IMR-90 (cell line): ENCODE data around the gene ANK3. TPM values are rescaled to one million over a fixed set of nuclear protein-coding genes. Genes with fewer than 3 reads are reported as not detected.

Experiments
- ATAC-seq: fragments of 200-7000 bp; cut with Tn5 transposase; 2 replicates; pipeline ENCODE4 v1.9.1; 2020; ENCODE audit warnings: low read depth, mild to moderate bottlenecking, moderate library complexity
- BruUV-seq: library from RNA; stranded (reverse); fragments of 400-500 nt; replicated peaks from 2 replicates; lab custom pipeline; 2021; lab: Mats Ljungman, UMichigan
- CTCF ChIA-PET: fragments of 300-600 bp; formaldehyde crosslinking; extraction: SDS; loops from one replicate; lab custom pipeline; 2021; ENCODE audit warnings: antibody characterized with exemption; lab: Yijun Ruan, JAX
- POLR2A ChIA-PET: fragments of 300-600 bp; sonication (Branson Sonifier 250); formaldehyde crosslinking; loops from one replicate; lab custom pipeline; 2022; ENCODE audit warnings: antibody characterized with exemption; ENCODE audit not compliant: unreplicated experiment; lab: Charles Lee
- DNase-seq: peaks from one replicate; pipeline ENCODE4 v3.0.0; 2013
- H2AFZ ChIP-seq: replicated peaks from 2 replicates; pipeline ENCODE3; 2013; ENCODE audit warnings: low read length, mild to moderate bottlenecking; ENCODE audit not compliant: poor library complexity
- H2AK5ac ChIP-seq: 2 replicates; pipeline ENCODE4 v1.6.1; 2013; ENCODE audit warnings: low read depth, low read length, inconsistent platforms
- H2AK9ac ChIP-seq: replicated peaks from 2 replicates; pipeline ENCODE3; 2013; ENCODE audit warnings: mild to moderate bottlenecking, low read depth, low read length, moderate library complexity; ENCODE audit not compliant: poor library complexity
- H2BK120ac ChIP-seq: 2 replicates; pipeline ENCODE4 v1.6.1; 2013; ENCODE audit warnings: low read depth, low read length, inconsistent platforms
- H2BK15ac ChIP-seq: 3 replicates; pipeline ENCODE4 v1.6.1; 2013; ENCODE audit warnings: low read depth, low read length, inconsistent platforms
- H2BK20ac ChIP-seq: 2 replicates; pipeline ENCODE4 v1.6.1; 2013; ENCODE audit warnings: low read depth, mild to moderate bottlenecking, inconsistent platforms, low read length, moderate library complexity
- H2BK5ac ChIP-seq: 2 replicates; pipeline ENCODE4 v1.6.1; 2013; ENCODE audit warnings: mild to moderate bottlenecking, low read depth, low read length, inconsistent platforms; ENCODE audit not compliant: poor library complexity, severe bottlenecking
- H3K14ac ChIP-seq: replicated peaks from 2 replicates; pipeline ENCODE4 v1.6.1; 2013; ENCODE audit warnings: low read depth, low read length, inconsistent platforms
- H3K18ac ChIP-seq: 2 replicates; pipeline ENCODE4 v1.6.1; 2013; ENCODE audit warnings: low read depth, low read length, control low read depth
- H3K23ac ChIP-seq: 2 replicates; pipeline ENCODE4 v1.6.1; 2013; ENCODE audit warnings: low read depth, low read length, inconsistent platforms
- H3K27ac ChIP-seq: 2 replicates; pipeline ENCODE4 v1.5.1; 2013; ENCODE audit warnings: mild to moderate bottlenecking, control low read depth, low read length; ENCODE audit not compliant: insufficient read depth
- H3K27me3 ChIP-seq: 2 replicates; pipeline ENCODE4 v1.6.1; 2013; ENCODE audit warnings: low read length; ENCODE audit not compliant: control insufficient read depth, insufficient read depth
- H3K36me3 ChIP-seq: 2 replicates; pipeline ENCODE4 v1.6.1; 2013; ENCODE audit warnings: low read length, mixed read lengths; ENCODE audit not compliant: control insufficient read depth, insufficient read depth
- H3K4ac ChIP-seq: 2 replicates; pipeline ENCODE4 v1.6.1; 2013; ENCODE audit warnings: low read depth, low read length, inconsistent platforms
- H3K4me1 ChIP-seq: 2 replicates; pipeline ENCODE4 v1.6.1; 2013; ENCODE audit warnings: low read length, mixed read lengths; ENCODE audit not compliant: control insufficient read depth, insufficient read depth
- H3K4me2 ChIP-seq: 2 replicates; pipeline ENCODE4 v1.6.1; 2013; ENCODE audit warnings: low read depth, mild to moderate bottlenecking, control low read depth, low read length, moderate library complexity
- H3K4me3 ChIP-seq: 2 replicates; pipeline ENCODE4 v1.5.1; 2013; ENCODE audit warnings: low read depth, mild to moderate bottlenecking, control low read depth, low read length, moderate library complexity; ENCODE audit not compliant: insufficient read depth
- H3K56ac ChIP-seq: 2 replicates; pipeline ENCODE4 v1.6.1; 2013; ENCODE audit warnings: low read length, inconsistent platforms; ENCODE audit not compliant: insufficient read depth; ENCODE audit errors: extremely low read depth
- H3K79me1 ChIP-seq, 2 experiments: 2 replicates each; pipeline ENCODE4 v1.6.1; 2013; ENCODE audit warnings: low read length in 2 of 2, inconsistent platforms in 1 of 2, low read depth in 1 of 2
- H3K9ac ChIP-seq: 2 replicates; pipeline ENCODE4 v1.6.1; 2013; ENCODE audit warnings: low read depth, low read length, control low read depth
- H3K9me1 ChIP-seq: 2 replicates; pipeline ENCODE4 v1.6.1; 2013; ENCODE audit warnings: low read length, inconsistent platforms; ENCODE audit not compliant: insufficient read depth
- H3K9me3 ChIP-seq: 2 replicates; pipeline ENCODE4 v1.6.1; 2013; ENCODE audit warnings: low read length; ENCODE audit not compliant: control insufficient read depth, insufficient read depth
- H4K20me1 ChIP-seq: 2 replicates; pipeline ENCODE4 v1.6.1; 2013; ENCODE audit warnings: low read length, inconsistent platforms; ENCODE audit not compliant: insufficient read depth
- H4K5ac ChIP-seq: 2 replicates; pipeline ENCODE4 v1.6.1; 2013; ENCODE audit warnings: mild to moderate bottlenecking, low read depth, low read length, control low read depth
- H4K8ac ChIP-seq, 2 experiments: 2 replicates each; pipeline ENCODE4 v1.6.1; 2013; ENCODE audit warnings: low read depth in 2 of 2, low read length in 2 of 2, control low read depth in 1 of 2, inconsistent platforms in 1 of 2
- H4K91ac ChIP-seq: 2 replicates; pipeline ENCODE4 v1.6.1; 2013; ENCODE audit warnings: low read depth, low read length, inconsistent platforms; ENCODE audit not compliant: insufficient read depth
- CEBPB ChIP-seq: IDR thresholded peaks from 2 replicates; pipeline ENCODE4 v1.6.1; 2012; ENCODE audit warnings: low read depth, low read length, improper control_type of control experiment
- CHD1 ChIP-seq: IDR thresholded peaks from 2 replicates; pipeline ENCODE4 v1.6.1; 2012; ENCODE audit warnings: low read depth, low read length, improper control_type of control experiment
- FOS ChIP-seq: fragments of 150-350 bp; IDR thresholded peaks from 2 replicates; pipeline ENCODE4 v1.6.1; 2016; ENCODE audit warnings: low read depth, low read length
- MAFK ChIP-seq: IDR thresholded peaks from 2 replicates; pipeline ENCODE4 v1.6.1; 2012; ENCODE audit warnings: low read depth, low read length, improper control_type of control experiment
- MXI1 ChIP-seq: IDR thresholded peaks from 2 replicates; pipeline ENCODE4 v1.6.1; 2012; ENCODE audit warnings: low read depth, mild to moderate bottlenecking, low read length, moderate library complexity, borderline replicate concordance
- NFE2L2 ChIP-seq: fragments of 150-350 bp; IDR thresholded peaks from 2 replicates; pipeline ENCODE4 v1.6.1; 2016; ENCODE audit warnings: low read depth, mild to moderate bottlenecking, low read length
- POLR2A ChIP-seq: IDR thresholded peaks from 2 replicates; pipeline ENCODE4 v1.6.1; 2012; ENCODE audit warnings: mild to moderate bottlenecking, low read depth, low read length
- RAD21 ChIP-seq: IDR thresholded peaks from 2 replicates; pipeline ENCODE4 v1.6.1; 2012; ENCODE audit warnings: low read length, improper control_type of control experiment
- RCOR1 ChIP-seq: IDR thresholded peaks from 2 replicates; pipeline ENCODE4 v1.6.1; 2012; ENCODE audit warnings: mild to moderate bottlenecking, low read length, improper control_type of control experiment; ENCODE audit not compliant: insufficient replicate concordance
- RFX5 ChIP-seq: IDR thresholded peaks from 2 replicates; pipeline ENCODE4 v1.8.0; 2012; ENCODE audit warnings: low read depth, mild to moderate bottlenecking, low read length, moderate library complexity
- WGBS, 2 experiments: methylation state at CpG; one replicate each; pipeline versions ENCODE4 v1.1.5 to v1.1.7; 2013; ENCODE audit warnings: missing lambda C conversion rate in 2 of 2; ENCODE audit not compliant: insufficient read length in 1 of 2; ENCODE audit errors: extremely low coverage in 2 of 2; 5-methylcytosine and 5-hydroxymethylcytosine counted together
- dilution Hi-C: fragments of 300-500 bp; cut with HindIII; formaldehyde crosslinking; loops from one replicate; pipeline ENCODE4 v1.14.3; 2018; ENCODE audit warnings: low sequenced_read_pairs; ENCODE audit not compliant: unreplicated experiment
- in situ Hi-C: fragments of 300-500 bp; cut with MboI; formaldehyde crosslinking; loops from 3 replicates; pipeline ENCODE4 v1.14.3; 2019; ENCODE audit warnings: low sequenced_read_pairs, inconsistent platforms, mixed read lengths
- intact Hi-C: fragments of 100-400 bp; cut with micrococcal nuclease; formaldehyde crosslinking; loops from 2 replicates; pipeline ENCODE4 v1.10.0; 2022
- polyA plus RNA-seq, 3 experiments: library from polyadenylated mRNA; depleted of rRNA; stranded (reverse); fragments of >200 nt; gene quantifications; 2 replicates each; pipeline ENCODE4 v1.2.3, GENCODE V29; 2012; ENCODE audit warnings: low replicate concordance in 1 of 3
- total RNA-seq: library from RNA; depleted of rRNA; stranded (reverse); fragments of >200 nt; gene quantifications from 2 replicates; pipeline ENCODE4 v1.2.3, GENCODE V29; 2012
- TF ChIP-seq, protein P1 (sequence below): conservative IDR thresholded peaks from 2 replicates; pipeline ENCODE4 v1.5.1; 2012; ENCODE audit warnings: mild to moderate bottlenecking, low read depth, low read length, improper control_type of control experiment
- TF ChIP-seq, protein P2 (sequence below): fragments of 150-350 bp; IDR thresholded peaks from 2 replicates; pipeline ENCODE4 v1.6.1; 2017; ENCODE audit warnings: mild to moderate bottlenecking, antibody characterized with exemption, low read length, low read depth

The ANK3 gene
- total and polyA plus RNA-seq, 2 of the 4 experiments (the other 2 are of a cell fraction): 0.63 to 1.8 TPM

DNA sequence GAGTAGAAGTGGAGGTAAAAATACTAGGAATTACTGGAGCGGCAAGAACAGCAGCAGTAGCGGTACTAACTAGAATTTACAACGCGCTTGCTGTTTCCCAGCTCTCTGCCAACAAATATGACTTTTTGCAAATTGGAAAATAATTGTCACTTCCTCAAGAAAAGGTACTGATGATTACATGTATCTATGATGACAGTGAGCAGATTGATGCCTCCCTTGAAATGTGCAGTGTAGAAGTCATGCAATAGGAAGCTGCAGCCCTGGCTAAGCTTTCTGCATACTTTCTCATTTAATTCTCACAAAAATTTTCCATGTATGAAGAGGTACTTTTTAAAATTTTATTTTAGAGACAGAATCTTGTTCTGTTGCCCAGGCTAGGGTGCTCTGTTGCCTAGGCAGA is 49.9 kb downstream of the ANK3 start:
- Histone ChIP-seq H2BK120ac (no peak overlapping the region), H2AFZ (no peak overlapping the region), H3K9me3 (no peaks in the 10 kb centered on the region), H2BK15ac (no peak overlapping the region), H3K4me1 (peaks cover 9% of the 10 kb centered on the region), H3K79me1 (no peaks in the 10 kb centered on the region), H4K8ac (no peak overlapping the region), H3K9ac (no peak overlapping the region), H3K4ac (no peak overlapping the region), H3K4me2 (no peak overlapping the region), H2BK20ac (no peak overlapping the region), H2AK9ac (no peak overlapping the region), H3K4me3 (no peak overlapping the region), H2AK5ac (no peak overlapping the region), H4K20me1 (no peaks in the 10 kb centered on the region), H3K56ac (no peak overlapping the region), H4K91ac (no peak overlapping the region), H2BK5ac (no peak overlapping the region), H3K18ac (no peak overlapping the region), H3K14ac (no peak overlapping the region), H3K36me3 (no peaks in the 10 kb centered on the region), H3K9me1 (peaks cover 2% of the 10 kb centered on the region; the same call in 1 of the 2 replicates), H4K5ac (no peak overlapping the region), H3K27me3 (no peaks in the 10 kb centered on the region), H3K27ac (no peak overlapping the region), H3K23ac (no peak overlapping the region)
- ChIA-PET CTCF (interaction anchor here (1.0 kb wide), 1 partner anchor 13 kb away, joined by 4 read pairs; no protein-coding TSS in a partner anchor), POLR2A (no interaction called here)
- intact Hi-C loops: no loop called here
- ATAC-seq: no peak
- BruUV-seq: no TSS peak
- in situ Hi-C loops: no loop called here
- no peak for TF ChIP-seq POLR2A
- TF ChIP-seq RAD21: no peak
- TF ChIP-seq NFE2L2: no peak
- TF ChIP-seq, protein P1, sequence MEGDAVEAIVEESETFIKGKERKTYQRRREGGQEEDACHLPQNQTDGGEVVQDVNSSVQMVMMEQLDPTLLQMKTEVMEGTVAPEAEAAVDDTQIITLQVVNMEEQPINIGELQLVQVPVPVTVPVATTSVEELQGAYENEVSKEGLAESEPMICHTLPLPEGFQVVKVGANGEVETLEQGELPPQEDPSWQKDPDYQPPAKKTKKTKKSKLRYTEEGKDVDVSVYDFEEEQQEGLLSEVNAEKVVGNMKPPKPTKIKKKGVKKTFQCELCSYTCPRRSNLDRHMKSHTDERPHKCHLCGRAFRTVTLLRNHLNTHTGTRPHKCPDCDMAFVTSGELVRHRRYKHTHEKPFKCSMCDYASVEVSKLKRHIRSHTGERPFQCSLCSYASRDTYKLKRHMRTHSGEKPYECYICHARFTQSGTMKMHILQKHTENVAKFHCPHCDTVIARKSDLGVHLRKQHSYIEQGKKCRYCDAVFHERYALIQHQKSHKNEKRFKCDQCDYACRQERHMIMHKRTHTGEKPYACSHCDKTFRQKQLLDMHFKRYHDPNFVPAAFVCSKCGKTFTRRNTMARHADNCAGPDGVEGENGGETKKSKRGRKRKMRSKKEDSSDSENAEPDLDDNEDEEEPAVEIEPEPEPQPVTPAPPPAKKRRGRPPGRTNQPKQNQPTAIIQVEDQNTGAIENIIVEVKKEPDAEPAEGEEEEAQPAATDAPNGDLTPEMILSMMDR: no peak
- TF ChIP-seq CEBPB: no peak
- TF ChIP-seq RCOR1: no peak
- TF ChIP-seq MAFK: no peak
- no peak for TF ChIP-seq RFX5
- no peak for TF ChIP-seq FOS
- TF ChIP-seq MXI1: no peak
- TF ChIP-seq, protein P2, sequence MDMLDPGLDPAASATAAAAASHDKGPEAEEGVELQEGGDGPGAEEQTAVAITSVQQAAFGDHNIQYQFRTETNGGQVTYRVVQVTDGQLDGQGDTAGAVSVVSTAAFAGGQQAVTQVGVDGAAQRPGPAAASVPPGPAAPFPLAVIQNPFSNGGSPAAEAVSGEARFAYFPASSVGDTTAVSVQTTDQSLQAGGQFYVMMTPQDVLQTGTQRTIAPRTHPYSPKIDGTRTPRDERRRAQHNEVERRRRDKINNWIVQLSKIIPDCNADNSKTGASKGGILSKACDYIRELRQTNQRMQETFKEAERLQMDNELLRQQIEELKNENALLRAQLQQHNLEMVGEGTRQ: no peak
- no peak for TF ChIP-seq CHD1
- dilution Hi-C loops: no loop called here
- no CpG with 5 or more reads among the region's 4 CpGs for WGBS, 2 experiments
- no peak for DNase-seq
